K562 (cell line): Measurements from ENCODE around the gene DAD1. TPM values are rescaled to one million over a fixed set of nuclear protein-coding genes. Genes with fewer than 3 reads are reported as not detected.

Experiments
- ATAC-seq: fragments of 200-7000 bp; cut with Tn5 transposase; 3 replicates; pipeline ENCODE4 v1.9.1; 2020; ENCODE audit warnings: moderate library complexity
- BruUV-seq: library from RNA; stranded (reverse); fragments of 400-500 nt; replicated peaks from 2 replicates; lab custom pipeline; 2021; lab: Mats Ljungman, UMichigan
- CTCF ChIA-PET: fragments of 300-600 bp; formaldehyde crosslinking; extraction: SDS; loops from one replicate; lab custom pipeline; 2021; ENCODE audit warnings: low intra/inter-chr PET ratio; lab: Yijun Ruan, JAX
- POLR2A ChIA-PET: fragments of 300-600, 350-650 bp; sonication (Branson Sonifier 250); formaldehyde crosslinking; extraction: SDS; loops from one replicate; lab custom pipeline; 2021; ENCODE audit warnings: antibody characterized with exemption, inconsistent platforms; lab: Yijun Ruan, JAX
- DNase-seq, 4 experiments: peaks; one replicate each; pipeline versions ENCODE4 v3.0.0 to v3.0.0-alpha.2; 2011 to 2018; ENCODE audit warnings: low spot score in 3 of 4, mixed read lengths in 3 of 4; ENCODE audit errors: extremely low read depth in 1 of 4
- FAIRE-seq: peaks from 2 replicates; lab custom pipeline; 2011; peaks lifted over from hg19 to GRCh38; lab: Jason Lieb, UNC
- H2AFZ ChIP-seq: 2 replicates; pipeline ENCODE4 v1.6.0; 2011; ENCODE audit warnings: low read depth, low read length, control low read depth, inconsistent platforms
- H3K27ac ChIP-seq: fragments of 200-600 bp; 3 replicates; pipeline ENCODE4 v1.8.0; 2011; ENCODE audit warnings: low read depth, mild to moderate bottlenecking, control low read depth, inconsistent platforms, low read length, moderate library complexity, mixed read lengths; ENCODE audit errors: extremely low read depth
- H3K27me3 ChIP-seq, 2 experiments: fragments of 300-600 bp in 1 of 2; 2 replicates in 1 of 2; 3 replicates in 1 of 2; pipeline versions ENCODE4 v1.6.0 to v1.8.0; 2011; ENCODE audit warnings: inconsistent platforms in 2 of 2, low read length in 2 of 2, mild to moderate bottlenecking in 1 of 2, mixed read lengths in 1 of 2, moderate library complexity in 1 of 2; ENCODE audit not compliant: control insufficient read depth in 2 of 2, insufficient read depth in 2 of 2
- H3K36me3 ChIP-seq: fragments of 300-600 bp; 3 replicates; pipeline ENCODE4 v1.8.0; 2011; ENCODE audit warnings: mild to moderate bottlenecking, low read length, inconsistent platforms; ENCODE audit not compliant: control insufficient read depth, insufficient read depth
- H3K4me1 ChIP-seq, 2 experiments: fragments of 200-600 bp in 1 of 2; replicated peaks in 1 of 2; 2 replicates in 1 of 2; 3 replicates in 1 of 2; pipeline versions ENCODE4 v1.5.1 to v1.8.0; 2011; ENCODE audit warnings: inconsistent platforms in 2 of 2, low read length in 2 of 2, mild to moderate bottlenecking in 1 of 2, mixed read lengths in 1 of 2, moderate library complexity in 1 of 2; ENCODE audit not compliant: control insufficient read depth in 2 of 2, insufficient read depth in 2 of 2
- H3K4me2 ChIP-seq: 2 replicates; pipeline ENCODE4 v1.6.1; 2011; ENCODE audit warnings: low read length, control low read depth, inconsistent platforms, mixed read lengths; ENCODE audit not compliant: insufficient read depth
- H3K4me3 ChIP-seq: fragments of 200-600 bp; sonication (generic), shearing (Covaris generic); 2 replicates; pipeline ENCODE4 v1.5.1; 2016; ENCODE audit warnings: control low read depth, inconsistent platforms
- H3K79me2 ChIP-seq: fragments of 200-600 bp; 3 replicates; pipeline ENCODE4 v1.8.0; 2011; ENCODE audit warnings: low read length, inconsistent platforms; ENCODE audit not compliant: control insufficient read depth, insufficient read depth
- H3K9ac ChIP-seq, 2 experiments: 2 replicates each; pipeline versions ENCODE4 v1.6.0 to v1.6.1; 2011; ENCODE audit warnings: low read depth in 2 of 2, low read length in 2 of 2, control low read depth in 1 of 2, inconsistent platforms in 1 of 2, mild to moderate bottlenecking in 1 of 2, mixed read lengths in 1 of 2; ENCODE audit not compliant: insufficient read depth in 1 of 2
- H3K9me1 ChIP-seq: one replicate; pipeline ENCODE4 v1.6.0; 2011; ENCODE audit warnings: inconsistent platforms, mild to moderate bottlenecking, low read length, moderate library complexity; ENCODE audit not compliant: control insufficient read depth, insufficient read depth
- H3K9me3 ChIP-seq: replicated peaks from 2 replicates; pipeline ENCODE4 v1.5.1; 2011; ENCODE audit warnings: low read depth, low read length, inconsistent platforms; ENCODE audit not compliant: control insufficient read depth, insufficient read depth
- H4K20me1 ChIP-seq: replicated peaks from 2 replicates; pipeline ENCODE4 v1.6.1; 2011; ENCODE audit warnings: low read length, inconsistent platforms, mixed read lengths; ENCODE audit not compliant: control insufficient read depth, insufficient read depth
- KDM2B ChIP-seq: fragments of 250-450 bp; sonication (Bioruptor Pico); IDR thresholded peaks from 2 replicates; pipeline ENCODE4 v1.8.0; 2021; ENCODE audit warnings: mild to moderate bottlenecking, moderate library complexity
- KLF13 ChIP-seq: fragments of 450-650 bp; IDR thresholded peaks from 2 replicates; pipeline ENCODE4 v1.6.1; 2016; ENCODE audit warnings: missing genetic modification characterization, low read depth, mild to moderate bottlenecking, missing compliant biosample characterization, moderate library complexity, borderline replicate concordance
- MCM5 ChIP-seq: fragments of 450-650 bp; IDR thresholded peaks from 2 replicates; pipeline ENCODE4 v1.6.1; 2016; ENCODE audit warnings: low read depth
- NFE2L1 ChIP-seq: fragments of 450-650 bp; IDR thresholded peaks from 2 replicates; pipeline ENCODE4 v1.6.1; 2016; ENCODE audit warnings: missing genetic modification characterization, low read depth, mild to moderate bottlenecking, missing compliant biosample characterization, moderate library complexity, borderline replicate concordance
- SETDB1 ChIP-seq: IDR thresholded peaks from one replicate; pipeline ENCODE4 v1.6.1; 2012; ENCODE audit warnings: low read length, control low read depth, inconsistent platforms
- ZNF140 ChIP-seq: fragments of 250-450 bp; sonication (Bioruptor Pico); IDR thresholded peaks from 2 replicates; pipeline ENCODE4 v1.8.0; 2021; ENCODE audit warnings: moderate library complexity, mild to moderate bottlenecking, inconsistent platforms
- ZNF586 ChIP-seq: fragments of 450-650 bp; formaldehyde crosslinking; conservative IDR thresholded peaks from 2 replicates; pipeline ENCODE4 v1.4.0; 2020; ENCODE audit warnings: mild to moderate bottlenecking, moderate library complexity
- WGBS: fragments of 100-300 bp; shearing (Covaris generic); methylation state at CpG from one replicate; pipeline ENCODE4 v1.1.6; 2016; ENCODE audit warnings: low coverage, mixed read lengths; ENCODE audit not compliant: insufficient coverage; ENCODE audit errors: missing lambda C conversion rate; 5-methylcytosine and 5-hydroxymethylcytosine counted together
- in situ Hi-C: fragments of 300-500 bp; cut with MboI; formaldehyde crosslinking; loops from 4 replicates; pipeline ENCODE4 v1.15.0; 2018; ENCODE audit warnings: inconsistent platforms, mixed read lengths
- intact Hi-C: fragments of 100-400 bp; cut with micrococcal nuclease; formaldehyde crosslinking; loops from 2 replicates; pipeline ENCODE4 v1.14.2; 2022
- polyA plus RNA-seq, 8 experiments: library from polyadenylated mRNA; depleted of rRNA in 4 of 8; stranded (reverse) in 5 of 8; unstranded in 3 of 8; fragments of >200 nt; fragmentation: Nextera tagmentation in 2 of 8; fragmentation: Illumina TruSeq in 1 of 8; extraction: Ambion mirVana in 2 of 8; extraction: Trizol in 1 of 8; gene quantifications; 2 replicates each; pipeline versions ENCODE4 v1.2.1 to v1.2.3, GENCODE V29; 2011 to 2014; ENCODE audit warnings: inconsistent platforms in 1 of 8, missing spikeins in 1 of 8
- total RNA-seq, 7 experiments: library from RNA; depleted of rRNA in 6 of 7; stranded (reverse); fragments of >200 nt in 6 of 7; fragmentation: Illumina TruSeq in 2 of 7; extraction: Trizol in 2 of 7; gene quantifications; 2 replicates each; pipeline versions ENCODE4 v1.2.1 to v1.2.3, GENCODE V29; 2011 to 2021; ENCODE audit warnings: low replicate concordance in 1 of 7

Gene DAD1
- total and polyA plus RNA-seq, 9 of the 15 experiments (the other 6 are each of a cell fraction or from before 2014, with no cell fraction given), result 104 to 617 (median 222) TPM

GRCh38 chr14:22552001-22552826, 36.8 kb downstream of the DAD1 start:
- no peak for TF ChIP-seq SETDB1
- TF ChIP-seq MCM5, result no peak
- no peak for TF ChIP-seq KDM2B (CRISPR knock-in tag)
- no peak for TF ChIP-seq KLF13 (tag)
- TF ChIP-seq ZNF586 (CRISPR knock-in tag), result no peak
- TF ChIP-seq ZNF140, result no peak
- TF ChIP-seq NFE2L1 (tag), result no peak
- no peak overlapping the region for H3K27ac ChIP-seq
- no peaks in the 10 kb centered on the region for H3K9me3 ChIP-seq
- no peak overlapping the region for H3K4me2 ChIP-seq
- in situ Hi-C loops, result loop anchor here (10.0 kb wide), 1 partner anchor 167 kb away; no protein-coding TSS in a partner anchor
- WGBS, result 34% methylated on average over 11 of the region's 13 CpGs
- H3K9ac ChIP-seq, result no peak overlapping the region
- no peak overlapping the region for H2AFZ ChIP-seq
- H3K9me1 ChIP-seq, result no peaks in the 10 kb centered on the region
- no peaks in the 10 kb centered on the region for H3K27me3 ChIP-seq
- ChIA-PET POLR2A (interaction anchor here (1.1 to 1.4 kb wide), 2 partner anchors 11 to 99 kb away, joined by 3 to 4 read pairs; no protein-coding TSS in a partner anchor), CTCF (interaction anchor here (0.6 kb wide), 1 partner anchor 105 kb away, joined by 6 read pairs; no protein-coding TSS in a partner anchor)
- H4K20me1 ChIP-seq, result no peaks in the 10 kb centered on the region
- no peaks in the 10 kb centered on the region for H3K36me3 ChIP-seq
- ATAC-seq, result no peak
- BruUV-seq, result no TSS peak
- no peak for DNase-seq
- H3K4me3 ChIP-seq, result no peak overlapping the region
- H3K79me2 ChIP-seq, result no peaks in the 10 kb centered on the region
- FAIRE-seq, result no peak
- intact Hi-C loops, result loop anchor here (10.0 kb wide), 1 partner anchor 157 kb away; no protein-coding TSS in a partner anchor
- peaks cover 13 to 16% of the 10 kb centered on the region in 2 experiments for H3K4me1 ChIP-seq
